SK-MEL-5 (cell line): Measurements from ENCODE around the gene RELN. TPM values are rescaled to one million over a fixed set of nuclear protein-coding genes. Genes with fewer than 3 reads are reported as not detected.
"Not testable (repeated sequence)": the region's sequence is repeated elsewhere in the genome, so short reads cannot be mapped to it uniquely, and the experiment has no call there.

Experiments
- DNase-seq: peaks from one replicate; pipeline ENCODE4 v3.0.0-alpha.2; 2016; ENCODE audit warnings: low read depth, low spot score
- in situ Hi-C: cut with HindIII; loops from 2 replicates; pipeline ENCODE4 v1.10.0; 2016; ENCODE audit warnings: low sequenced_read_pairs, high pct_unique_total_duplicates, low pct_unique_long_range_greater_than_20kb
- polyA plus RNA-seq, 2 experiments: library from polyadenylated mRNA; depleted of rRNA; stranded (reverse); fragments of >200 nt; gene quantifications; 2 replicates each; pipeline ENCODE4 v1.2.3, GENCODE V29; 2015
- total RNA-seq: library from RNA; depleted of rRNA; stranded (reverse); fragments of >200 nt; shearing (Covaris generic); gene quantifications from 2 replicates; pipeline ENCODE4 v1.2.3, GENCODE V29; 2014; rRNA removed

The RELN gene
- total RNA-seq: 5.1 and 6.6 TPM in 2 replicates
- polyA plus RNA-seq (2015; cell fraction: cytosol; rRNA removed): 2.7 and 4.5 TPM in 2 replicates
- polyA plus RNA-seq (2015; cell fraction: nucleus; rRNA removed): 0.38 and 0.80 TPM in 2 replicates

DNA sequence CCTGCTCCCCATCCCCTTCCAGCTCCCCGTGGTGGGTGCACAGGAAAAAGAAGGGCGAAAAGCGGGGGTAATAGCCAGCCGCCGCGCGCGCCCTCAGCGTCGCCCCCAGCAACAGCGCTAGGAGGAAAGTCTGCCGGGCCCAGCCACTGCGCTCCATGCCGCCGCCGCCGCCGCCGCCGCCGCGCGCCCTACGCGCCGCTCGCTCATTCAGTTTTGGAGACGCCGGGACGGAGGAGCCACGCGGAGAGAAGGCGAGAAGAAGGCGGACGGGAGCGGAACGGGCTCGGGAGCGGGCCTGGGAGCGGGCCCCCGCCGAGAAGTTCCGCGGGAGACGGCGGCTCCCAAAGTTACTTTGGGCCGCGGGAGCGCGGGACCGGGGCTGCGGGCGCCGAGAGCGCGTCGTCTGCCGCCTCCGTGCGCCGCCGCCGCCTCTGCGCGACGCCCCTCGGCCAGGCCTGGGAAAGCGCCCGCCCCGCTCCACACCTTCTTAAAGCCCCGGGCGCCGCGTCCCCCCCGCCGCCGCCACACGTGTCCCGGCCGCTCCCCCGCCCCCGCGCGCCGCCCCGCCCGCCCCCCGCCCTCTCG is at the start of gene RELN:
TSS of gene RELN (minus strand) at position 459 of the 585 bp plus-strand sequence. CDS start at position 157, 302 bp downstream.
- peak; percentile 27 for DNase-seq

DNA sequence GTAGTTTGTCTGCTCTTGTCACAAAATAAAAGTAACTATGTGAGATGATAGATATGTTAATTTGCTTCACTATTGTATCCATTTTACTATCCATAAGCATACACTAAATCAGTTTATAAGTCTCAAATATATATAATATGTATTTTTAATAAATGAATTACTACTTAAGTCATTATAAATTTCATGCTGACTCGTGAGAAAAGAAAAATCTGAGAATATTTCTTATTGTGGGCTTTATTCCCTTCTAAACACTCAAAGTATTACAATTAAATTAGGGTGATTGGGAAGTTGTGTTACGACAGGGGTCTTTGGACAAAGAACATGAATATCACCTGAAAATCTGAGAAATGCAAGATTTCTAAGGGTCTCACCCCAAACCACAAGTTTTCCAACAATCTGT is 48.7 kb upstream of the RELN start:
- in situ Hi-C loops: no loop called here

More for the DNA sequence above, at the start of gene RELN:
- in situ Hi-C loops: no loop called here

GRCh38 chr7:104036889-104037288 is 47.4 kb upstream of the RELN start:
- DNase-seq, in situ Hi-C loops: not testable (repeated sequence)

More for the DNA sequence above, 48.7 kb upstream of the RELN start:
- no peak for DNase-seq

GRCh38 chr7:104035351-104035750 is 45.9 kb upstream of the RELN start:
- no peak for DNase-seq
- in situ Hi-C loops: no loop called here

GRCh38 chr7:104034679-104035078 is 45.2 kb upstream of the RELN start:
- DNase-seq: no peak
- in situ Hi-C loops: no loop called here

DNA sequence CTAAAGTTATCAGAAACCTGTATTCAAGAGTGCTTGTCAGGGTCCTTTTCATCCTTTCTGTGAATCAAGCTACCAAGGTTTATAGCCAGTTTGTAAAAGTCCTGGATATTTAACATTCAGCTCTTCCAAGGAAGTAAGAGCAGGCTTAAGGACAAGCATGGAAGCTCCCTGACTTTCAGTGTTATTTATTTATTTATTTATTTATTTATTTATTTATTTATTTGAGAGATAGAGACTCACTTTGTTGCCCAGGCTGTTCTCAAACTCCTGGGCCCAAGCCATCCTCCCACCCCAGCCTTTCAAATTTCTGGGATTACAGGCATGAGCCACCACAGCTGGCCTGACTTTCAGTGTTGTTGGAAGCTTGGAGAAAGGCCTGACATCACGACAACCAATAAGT is 44.4 kb upstream of the RELN start:
- in situ Hi-C loops: no loop called here
- DNase-seq: no peak

GRCh38 chr7:104032486-104032885 is 43.0 kb upstream of the RELN start:
- DNase-seq: no peak
- in situ Hi-C loops: no loop called here

DNA sequence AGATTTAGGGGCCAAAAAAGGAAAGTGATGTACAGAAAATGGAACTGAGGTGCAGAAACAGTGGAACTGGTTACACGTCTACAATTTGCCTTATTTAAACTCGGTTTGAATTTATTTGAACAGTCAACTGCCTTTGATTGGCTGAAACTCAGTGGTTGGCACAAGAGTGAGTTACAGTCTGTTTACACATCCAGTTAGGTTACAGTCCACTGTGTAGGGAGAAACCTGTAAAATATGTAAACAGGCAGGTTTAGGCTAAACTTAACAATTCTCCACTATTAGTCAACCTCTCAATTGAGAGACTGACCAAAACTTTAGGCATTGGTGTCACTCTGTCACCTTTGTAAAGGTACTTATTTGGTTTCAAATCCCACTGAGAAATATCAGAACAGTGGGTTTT is 40.3 kb upstream of the RELN start:
- in situ Hi-C loops: no loop called here
- no peak for DNase-seq

GRCh38 chr7:104024632-104025031 is 35.2 kb upstream of the RELN start:
- in situ Hi-C loops: no loop called here
- no peak for DNase-seq

- in situ Hi-C loops: no loop called here
- no peak for DNase-seq
These were observed 33.6 kb upstream of the RELN start for GRCh38 chr7:104023100-104023499.

DNA sequence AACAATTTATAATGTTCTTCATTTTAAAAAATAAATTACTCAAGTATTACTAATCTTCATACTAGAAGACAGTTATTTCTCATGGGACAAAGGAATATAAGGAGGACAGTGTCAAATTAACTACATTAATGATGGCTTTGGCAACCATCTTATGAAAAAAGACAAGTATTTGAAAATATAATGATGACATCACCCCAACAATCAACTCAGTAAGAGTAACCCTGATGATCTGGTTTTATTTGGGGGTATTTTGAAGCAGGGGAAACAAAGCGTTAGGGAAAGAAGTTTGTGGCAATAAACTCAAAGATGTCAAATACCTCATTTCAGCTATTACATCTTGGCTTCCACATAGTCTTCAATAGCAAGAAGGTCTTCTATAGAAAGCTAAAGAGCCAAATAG is 29.0 kb upstream of the RELN start:
- no peak for DNase-seq
- in situ Hi-C loops: no loop called here

DNA sequence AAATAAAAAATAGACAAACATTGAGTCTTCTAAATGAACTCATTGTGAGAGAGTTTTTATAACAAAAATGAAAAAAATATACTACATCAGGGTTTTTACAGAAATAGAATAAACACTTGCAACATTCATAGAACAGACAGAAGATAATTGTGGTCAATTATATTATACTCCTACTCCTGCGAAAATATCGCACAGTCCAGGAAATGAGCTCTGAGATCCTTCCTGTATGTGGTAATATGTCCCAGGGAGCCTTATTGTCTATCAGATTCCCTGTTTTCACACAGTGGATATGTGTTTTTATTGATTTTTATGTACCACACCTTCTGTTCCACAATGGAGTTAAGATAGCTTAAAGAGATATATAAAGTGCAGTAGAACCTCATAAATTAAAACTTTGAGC is 27.5 kb upstream of the RELN start:
- in situ Hi-C loops: no loop called here
- DNase-seq: peak; percentile 63

GRCh38 chr7:104012835-104013234 is 23.4 kb upstream of the RELN start:
- DNase-seq: no peak
- in situ Hi-C loops: no loop called here

DNA sequence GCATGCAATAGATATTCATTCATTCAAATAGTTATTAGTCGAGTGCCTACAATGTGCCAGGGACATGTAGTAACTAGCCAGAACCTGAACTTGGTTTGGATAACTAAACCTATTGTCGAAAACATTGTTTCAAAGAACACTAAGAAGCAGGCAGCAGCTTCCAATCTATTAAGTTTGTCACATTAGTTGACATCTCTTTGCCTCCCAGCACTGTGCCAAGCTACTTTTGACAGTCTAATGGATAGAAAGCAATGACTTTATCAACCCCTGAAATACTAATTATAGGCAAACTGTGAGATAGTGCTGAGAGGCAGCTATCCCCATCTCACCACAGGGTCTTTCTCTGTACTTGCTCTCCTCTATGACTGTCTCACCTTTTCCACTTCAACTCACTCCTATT is 22.4 kb upstream of the RELN start:
- in situ Hi-C loops: no loop called here
- no peak for DNase-seq

- DNase-seq: no peak
- in situ Hi-C loops: no loop called here
These were observed 20.8 kb upstream of the RELN start for GRCh38 chr7:104010052-104010909.

GRCh38 chr7:104008107-104008506 is 18.6 kb upstream of the RELN start:
- in situ Hi-C loops: no loop called here
- DNase-seq: no peak

GRCh38 chr7:104007614-104008013 is 18.2 kb upstream of the RELN start:
- in situ Hi-C loops: no loop called here
- DNase-seq: no peak

DNA sequence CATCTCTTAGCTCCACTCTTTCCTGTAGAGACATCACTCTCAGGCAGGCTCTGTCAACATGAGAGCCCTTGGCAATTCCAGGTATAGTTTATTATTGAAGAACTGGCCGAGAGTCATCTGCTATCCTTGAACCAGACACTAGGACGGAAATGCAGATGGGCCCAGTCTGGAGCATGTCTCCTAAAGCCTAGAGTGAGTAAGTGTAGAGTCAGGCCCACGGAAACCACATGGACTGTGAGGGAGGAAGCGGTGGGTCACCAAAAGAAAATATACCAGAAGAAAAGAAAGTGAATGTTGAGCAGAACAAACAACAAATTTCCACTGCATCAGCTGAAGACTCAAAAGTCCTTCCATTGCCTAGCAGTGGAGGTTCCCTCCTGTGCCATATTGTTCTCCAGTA is 15.7 kb upstream of the RELN start:
- DNase-seq: no peak
- in situ Hi-C loops: no loop called here

DNA sequence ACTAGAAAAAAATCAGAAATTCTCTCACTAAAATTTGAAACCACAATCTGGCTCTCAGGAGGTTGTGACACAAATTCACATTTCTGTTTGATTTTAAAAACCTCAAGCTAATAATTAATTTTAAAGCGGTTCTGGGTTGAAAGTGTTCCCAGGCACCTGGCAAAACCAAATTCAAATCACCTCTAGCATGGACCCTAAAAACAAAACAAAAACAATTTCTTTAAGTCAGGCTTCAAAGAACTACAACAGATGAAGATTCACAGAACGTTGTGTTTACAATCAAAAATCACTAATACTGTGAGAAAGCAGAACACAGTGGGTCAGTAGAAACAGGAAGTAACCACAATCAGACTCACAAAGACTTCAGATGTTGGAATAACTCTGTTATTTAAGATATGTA is 7.2 kb upstream of the RELN start:
- DNase-seq: no peak
- in situ Hi-C loops: no loop called here
